Endothelial cell of umbilical vein (primary cell): Measurements from ENCODE around the gene SCN1B. TPM values are rescaled to one million over a fixed set of nuclear protein-coding genes. Genes with fewer than 3 reads are reported as not detected.

Experiments used
- BruUV-seq: library from RNA; stranded (reverse); fragments of 400-500 nt; replicated peaks from 2 replicates; lab custom pipeline; 2021; lab: Mats Ljungman, UMichigan
- CTCF ChIA-PET: fragments of 300-600, 350-600 bp; sonication (Branson Sonifier 250); formaldehyde crosslinking; loops from one replicate; lab custom pipeline; 2021; ENCODE audit warnings: antibody characterized with exemption, inconsistent platforms; lab: Charles Lee
- POLR2A ChIA-PET: fragments of 300-600, 350-600 bp; sonication (Branson Sonifier 250); formaldehyde crosslinking; loops from one replicate; lab custom pipeline; 2021; ENCODE audit warnings: antibody characterized with exemption, inconsistent platforms; lab: Charles Lee
- DNase-seq: peaks from one replicate; pipeline ENCODE4 v3.0.0-alpha.2; 2011; ENCODE audit warnings: low read depth, low spot score
- FAIRE-seq: peaks from 2 replicates; lab custom pipeline; 2011; peaks lifted over from hg19 to GRCh38; lab: Jason Lieb, UNC
- H2AFZ ChIP-seq: 2 replicates; pipeline ENCODE4 v1.6.0; 2012; ENCODE audit warnings: low read depth, low read length, control low read depth, inconsistent platforms
- H3K27ac ChIP-seq: 2 replicates; pipeline ENCODE4 v1.5.1; 2011; ENCODE audit warnings: low read depth, mild to moderate bottlenecking, control low read depth, low read length, moderate library complexity; ENCODE audit not compliant: insufficient read depth
- H3K27me3 ChIP-seq, 2 experiments: 2 replicates each; pipeline versions ENCODE4 v1.6.0 to v1.6.1; 2011; ENCODE audit warnings: low read length in 2 of 2, mixed read lengths in 1 of 2; ENCODE audit not compliant: control insufficient read depth in 2 of 2, insufficient read depth in 2 of 2
- H3K36me3 ChIP-seq, 2 experiments: 2 replicates in 1 of 2; 3 replicates in 1 of 2; pipeline ENCODE4 v1.5.1; 2011; ENCODE audit warnings: low read length in 2 of 2, mild to moderate bottlenecking in 1 of 2, moderate library complexity in 1 of 2; ENCODE audit not compliant: control insufficient read depth in 2 of 2, insufficient read depth in 2 of 2; ENCODE audit errors: extremely low read depth in 1 of 2
- H3K4me1 ChIP-seq: 3 replicates; pipeline ENCODE4 v1.5.1; 2011; ENCODE audit warnings: mild to moderate bottlenecking, low read length; ENCODE audit not compliant: control insufficient read depth, insufficient read depth; ENCODE audit errors: extremely low read depth
- H3K4me2 ChIP-seq: 2 replicates; pipeline ENCODE4 v1.6.1; 2011; ENCODE audit warnings: low read length, control low read depth, mixed read lengths; ENCODE audit not compliant: insufficient read depth
- H3K4me3 ChIP-seq, 3 experiments: fragments of 200-600 bp in 1 of 3; sonication (generic), shearing (Covaris generic) in 1 of 3; replicated peaks in 1 of 3; 2 replicates each; pipeline ENCODE4 v1.5.1; 2011 to 2016; ENCODE audit warnings: control low read depth in 3 of 3, low read length in 3 of 3, mild to moderate bottlenecking in 2 of 3, inconsistent platforms in 1 of 3, low read depth in 1 of 3, moderate library complexity in 1 of 3; ENCODE audit not compliant: insufficient read depth in 1 of 3
- H3K79me2 ChIP-seq: 2 replicates; pipeline ENCODE4 v1.6.0; 2012; ENCODE audit warnings: low read length, inconsistent platforms; ENCODE audit not compliant: control insufficient read depth, insufficient read depth
- H3K9ac ChIP-seq: replicated peaks from 2 replicates; pipeline ENCODE3; 2011; ENCODE audit warnings: low read length, control low read depth; ENCODE audit not compliant: insufficient read depth; ENCODE audit errors: extremely low read depth
- H3K9me1 ChIP-seq: replicated peaks from 3 replicates; pipeline ENCODE4 v1.6.0; 2011; ENCODE audit warnings: mild to moderate bottlenecking, low read length; ENCODE audit not compliant: control insufficient read depth, insufficient read depth; ENCODE audit errors: extremely low read depth
- H3K9me3 ChIP-seq: replicated peaks from 2 replicates; pipeline ENCODE4 v1.5.1; 2012; ENCODE audit warnings: low read length, inconsistent platforms; ENCODE audit not compliant: control insufficient read depth, insufficient read depth
- H4K20me1 ChIP-seq: replicated peaks from 2 replicates; pipeline ENCODE3; 2011; ENCODE audit warnings: mild to moderate bottlenecking, low read length; ENCODE audit not compliant: control insufficient read depth, insufficient read depth; ENCODE audit errors: extremely low read depth
- CTCF ChIP-seq, 2 donors: IDR thresholded peaks; 1 replicate in 1 of 2; 2 replicates in 1 of 2; pipeline ENCODE4 v1.5.1; 2011; ENCODE audit warnings: low read length in 2 of 2, mild to moderate bottlenecking in 2 of 2, moderate library complexity in 2 of 2, control low read depth in 1 of 2, inconsistent platforms in 1 of 2, low read depth in 1 of 2; ENCODE audit not compliant: insufficient read depth in 1 of 2; ENCODE audit errors: extremely low read depth in 1 of 2
- EZH2 ChIP-seq: IDR thresholded peaks from 2 replicates; pipeline ENCODE4 v1.6.1; 2012; ENCODE audit warnings: borderline replicate concordance, low read depth, mild to moderate bottlenecking, moderate library complexity, low read length, inconsistent platforms; ENCODE audit not compliant: severe bottlenecking
- GATA2 ChIP-seq: IDR thresholded peaks from 2 replicates; pipeline ENCODE4 v1.7.0; 2011; ENCODE audit warnings: low read depth, mild to moderate bottlenecking, moderate library complexity, mixed read lengths, low read length; ENCODE audit not compliant: insufficient read length, insufficient read depth
- JUN ChIP-seq: IDR thresholded peaks from 2 replicates; pipeline ENCODE4 v1.6.1; 2011; ENCODE audit warnings: borderline replicate concordance, low read depth; ENCODE audit not compliant: insufficient read length, insufficient read depth
- MYC ChIP-seq: IDR thresholded peaks from one replicate; pipeline ENCODE4 v1.6.1; 2011; ENCODE audit warnings: mild to moderate bottlenecking, low read depth, low read length
- POLR2AphosphoS5 ChIP-seq: IDR thresholded peaks from 2 replicates; pipeline ENCODE4 v1.6.1; 2012; ENCODE audit warnings: low read depth, mild to moderate bottlenecking, control low read depth, low read length, moderate library complexity; ENCODE audit not compliant: insufficient read depth
- dilution Hi-C: fragments of 300-500 bp; cut with MboI; formaldehyde crosslinking; loops from one replicate; pipeline ENCODE4 v1.15.0; 2019; ENCODE audit warnings: low sequenced_read_pairs; ENCODE audit not compliant: extremely low pct_ligation_motif_present
- intact Hi-C: fragments of 100-400 bp; cut with micrococcal nuclease; formaldehyde crosslinking; loops from one replicate; pipeline ENCODE4 v1.10.0; 2022
- polyA plus RNA-seq, 4 experiments: library from polyadenylated mRNA; depleted of rRNA in 3 of 4; stranded (reverse) in 3 of 4; unstranded in 1 of 4; fragments of >200 nt; gene quantifications; 2 replicates each; pipeline versions ENCODE4 v1.2.1 to v1.2.3, GENCODE V29; 2011 to 2012; ENCODE audit warnings: missing spikeins in 1 of 4
- total RNA-seq: library from RNA; stranded (reverse); gene quantifications from 2 replicates; pipeline ENCODE4 v1.2.3, GENCODE V29; 2021

The SCN1B gene
- total and polyA plus RNA-seq, 2 donors (not counting 3 experiments of a cell fraction or from before 2014, with no cell fraction given), result 11.2 to 14.2 TPM

GRCh38 chr19:35023428-35023827 lies 6.8 kb upstream of the SCN1B start:
- no peaks in the 10 kb centered on the region for H3K9me1 ChIP-seq
- no TSS peak for BruUV-seq

More at GRCh38 chr19:35023428-35023827, 6.8 kb upstream of the SCN1B start:
- H4K20me1 ChIP-seq, result no peaks in the 10 kb centered on the region
- H3K4me3 ChIP-seq, result no peak overlapping the region
- dilution Hi-C loops, result no loop called here
- POLR2A ChIA-PET, result no interaction called here
- no peaks in the 10 kb centered on the region for H3K4me1 ChIP-seq
- H3K4me2 ChIP-seq, result no peak overlapping the region
- no peak overlapping the region for H3K27ac ChIP-seq
- no peak overlapping the region for H2AFZ ChIP-seq
- no peak for FAIRE-seq
- no peaks in the 10 kb centered on the region for H3K9me3 ChIP-seq
- CTCF ChIA-PET, result no interaction called here
- no peak for DNase-seq
- no peaks in the 10 kb centered on the region for H3K79me2 ChIP-seq
- no peaks in the 10 kb centered on the region for H3K27me3 ChIP-seq
- peaks cover 10 to 75% of the 10 kb centered on the region in 2 experiments for H3K36me3 ChIP-seq
- TF ChIP-seq JUN (no peak), EZH2 (no peak), MYC (no peak), CTCF (IDR thresholded peaks at IDR 0.05; ENCODE audit: extremely low read depth in 1 of 2, insufficient read depth in 1 of 2, low read depth in 1 of 2, low read length in 2 of 2) (no peak), POLR2AphosphoS5 (no peak), GATA2 (no peak)
- intact Hi-C loops, result no loop called here
- H3K9ac ChIP-seq, result no peak overlapping the region
